Hepatocyte (in vitro differentiated cells): ENCODE measurements around the gene ZNF562. TPM values are rescaled to one million over a fixed set of nuclear protein-coding genes. Genes with fewer than 3 reads are reported as not detected.

Experiments
- DNase-seq: peaks from one replicate; pipeline ENCODE4 v3.0.0-alpha.2; 2016; ENCODE audit warnings: low spot score
- H2AFZ ChIP-seq: fragments of 200-600 bp; sonication (generic); 2 replicates; pipeline ENCODE4 v1.6.0; 2016; ENCODE audit warnings: antibody characterized with exemption, mild to moderate bottlenecking
- H3K27ac ChIP-seq: fragments of 200-600 bp; sonication (generic); 2 replicates; pipeline ENCODE4 v1.5.1; 2016; ENCODE audit warnings: mild to moderate bottlenecking
- H3K27me3 ChIP-seq: fragments of 200-600 bp; sonication (generic); 2 replicates; pipeline ENCODE4 v1.6.1; 2016
- H3K36me3 ChIP-seq: fragments of 200-600 bp; sonication (generic); replicated peaks from 2 replicates; pipeline ENCODE4 v1.5.1; 2016; ENCODE audit warnings: low read depth; ENCODE audit not compliant: insufficient read depth
- H3K4me1 ChIP-seq: fragments of 200-600 bp; sonication (generic); 2 replicates; pipeline ENCODE4 v1.5.1; 2016; ENCODE audit warnings: mild to moderate bottlenecking, moderate library complexity; ENCODE audit not compliant: insufficient read depth
- H3K4me2 ChIP-seq: fragments of 200-600 bp; sonication (generic); 2 replicates; pipeline ENCODE4 v1.6.0; 2016
- H3K4me3 ChIP-seq: fragments of 200-600 bp; sonication (generic); 2 replicates; pipeline ENCODE4 v1.5.1; 2016; ENCODE audit warnings: mild to moderate bottlenecking
- H3K79me2 ChIP-seq: fragments of 200-600 bp; sonication (generic); 2 replicates; pipeline ENCODE4 v1.6.0; 2017; ENCODE audit warnings: mild to moderate bottlenecking
- H3K9me2 ChIP-seq: fragments of 200-600 bp; sonication (generic); replicated peaks from 2 replicates; pipeline ENCODE4 v1.6.0; 2017; ENCODE audit warnings: mild to moderate bottlenecking; ENCODE audit not compliant: insufficient read depth
- H3K9me3 ChIP-seq: fragments of 200-600 bp; sonication (generic); 2 replicates; pipeline ENCODE4 v1.5.1; 2016; ENCODE audit warnings: low read depth, mild to moderate bottlenecking
- H4K20me1 ChIP-seq: fragments of 200-600 bp; sonication (generic); 2 replicates; pipeline ENCODE4 v1.6.0; 2016; ENCODE audit warnings: mild to moderate bottlenecking; ENCODE audit not compliant: insufficient read depth, poor library complexity, severe bottlenecking
- EZH2 ChIP-seq: fragments of 200-600 bp; sonication (generic); IDR thresholded peaks from 2 replicates; pipeline ENCODE4 v1.6.1; 2016; ENCODE audit warnings: antibody characterized with exemption, mild to moderate bottlenecking, borderline replicate concordance
- EZH2phosphoT487 ChIP-seq: fragments of 200-600 bp; sonication (generic); IDR thresholded peaks from one replicate; pipeline ENCODE4 v1.6.1; 2018; ENCODE audit warnings: antibody characterized with exemption, mild to moderate bottlenecking, low read depth, moderate library complexity; ENCODE audit not compliant: unreplicated experiment, severe bottlenecking
- WGBS: methylation state at CpG from one replicate; pipeline ENCODE4 v1.1.6; 2016; ENCODE audit warnings: low lambda C conversion rate; ENCODE audit errors: missing lambda C conversion rate; 5-methylcytosine and 5-hydroxymethylcytosine counted together
- polyA plus RNA-seq: library from polyadenylated mRNA; unstranded; fragments of >200 nt; fragmentation: Nextera tagmentation; extraction: Ambion mirVana; gene quantifications from 2 replicates; pipeline ENCODE4 v1.2.1, GENCODE V29; 2016
- total RNA-seq: library from RNA; depleted of rRNA; stranded (reverse); fragments of >200 nt; gene quantifications from 2 replicates; pipeline ENCODE4 v1.2.3, GENCODE V29; 2014
- TF ChIP-seq, protein P1 (sequence below): fragments of 200-600 bp; sonication (generic); IDR thresholded peaks from 2 replicates; pipeline ENCODE4 v1.5.1; 2016; ENCODE audit warnings: antibody characterized with exemption, mild to moderate bottlenecking; ENCODE audit not compliant: poor library complexity

The ZNF562 gene
- total and polyA plus RNA-seq, 2 experiments from 2014 or later: 0.87 to 0.94 TPM

DNA sequence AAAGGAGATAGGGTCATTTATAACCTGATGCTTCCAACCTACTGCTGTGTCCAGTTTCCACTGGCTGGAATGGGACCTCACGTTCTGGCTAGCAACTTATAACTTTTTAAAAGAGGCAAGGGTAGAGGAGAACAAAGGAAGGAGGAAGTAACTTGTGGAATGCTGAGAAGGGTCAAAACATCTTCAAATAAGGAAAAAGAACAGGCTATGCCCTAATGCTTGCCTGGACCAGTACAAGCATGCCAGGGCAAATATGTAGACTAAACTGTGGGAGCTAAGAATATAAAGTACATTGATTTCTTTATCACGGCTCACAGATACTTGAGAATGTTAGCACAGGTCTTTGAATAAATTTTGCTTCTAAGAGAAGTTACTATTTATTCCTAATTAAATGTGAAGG, 52.4 kb downstream of the ZNF562 start:
- WGBS: 58% methylated on average over 2 of the region's 2 CpGs
- no peak for TF ChIP-seq EZH2
- TF ChIP-seq, protein P1, sequence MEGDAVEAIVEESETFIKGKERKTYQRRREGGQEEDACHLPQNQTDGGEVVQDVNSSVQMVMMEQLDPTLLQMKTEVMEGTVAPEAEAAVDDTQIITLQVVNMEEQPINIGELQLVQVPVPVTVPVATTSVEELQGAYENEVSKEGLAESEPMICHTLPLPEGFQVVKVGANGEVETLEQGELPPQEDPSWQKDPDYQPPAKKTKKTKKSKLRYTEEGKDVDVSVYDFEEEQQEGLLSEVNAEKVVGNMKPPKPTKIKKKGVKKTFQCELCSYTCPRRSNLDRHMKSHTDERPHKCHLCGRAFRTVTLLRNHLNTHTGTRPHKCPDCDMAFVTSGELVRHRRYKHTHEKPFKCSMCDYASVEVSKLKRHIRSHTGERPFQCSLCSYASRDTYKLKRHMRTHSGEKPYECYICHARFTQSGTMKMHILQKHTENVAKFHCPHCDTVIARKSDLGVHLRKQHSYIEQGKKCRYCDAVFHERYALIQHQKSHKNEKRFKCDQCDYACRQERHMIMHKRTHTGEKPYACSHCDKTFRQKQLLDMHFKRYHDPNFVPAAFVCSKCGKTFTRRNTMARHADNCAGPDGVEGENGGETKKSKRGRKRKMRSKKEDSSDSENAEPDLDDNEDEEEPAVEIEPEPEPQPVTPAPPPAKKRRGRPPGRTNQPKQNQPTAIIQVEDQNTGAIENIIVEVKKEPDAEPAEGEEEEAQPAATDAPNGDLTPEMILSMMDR: no peak
- TF ChIP-seq EZH2phosphoT487: no peak
- no peak for DNase-seq

DNA sequence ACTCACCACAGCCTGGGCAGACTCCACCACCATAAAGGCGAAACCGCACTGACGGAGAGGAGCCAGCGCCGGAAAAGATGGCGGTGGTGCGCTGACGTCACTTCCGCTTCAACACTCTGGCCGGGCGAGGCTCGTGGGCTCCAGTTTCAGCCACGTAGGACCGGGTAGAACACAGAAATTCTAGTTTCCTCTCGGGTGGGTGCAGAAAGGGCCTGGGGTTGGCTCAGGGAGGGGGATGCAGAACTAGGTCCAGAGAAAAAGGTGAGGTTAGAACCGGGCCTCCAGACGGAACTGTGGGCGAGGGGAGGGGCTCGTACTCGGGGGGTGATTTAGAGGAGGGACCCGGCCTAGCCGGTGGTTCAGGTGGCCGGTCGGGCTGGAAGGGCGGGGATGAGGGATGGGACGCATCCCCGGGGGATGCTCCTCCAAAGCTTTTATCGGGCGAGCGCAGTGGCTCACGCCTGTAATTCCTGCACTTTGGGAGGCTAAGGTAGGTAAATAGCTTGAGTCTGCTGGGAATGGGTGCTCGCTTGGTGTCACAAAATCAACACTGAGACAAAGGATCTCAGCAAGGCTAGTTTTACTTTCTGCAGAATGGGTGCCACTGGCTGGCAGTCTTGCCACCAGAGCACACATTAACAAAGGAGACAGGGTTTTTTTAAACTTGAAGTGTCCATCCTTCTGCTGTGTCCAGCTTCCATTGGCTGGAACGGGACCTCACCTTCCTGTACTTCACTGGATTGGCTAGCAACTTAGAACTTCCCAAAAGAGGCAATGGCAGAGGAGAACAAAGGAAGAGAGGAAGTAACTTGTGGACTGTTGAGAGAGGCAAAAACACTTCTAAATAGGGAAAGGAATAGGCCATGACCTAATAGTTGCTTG, 53.5 kb downstream of the ZNF562 start, which contains the start of gene ZNF561:
Gene ZNF561 (minus strand): TSS at position 77 of the 882 bp plus-strand sequence. CDS start 1,776 bp downstream, outside the sequence.
- Histone ChIP-seq H3K4me2 (peak within 1 kb of the TSS; percentile 93), H2AFZ (peak within 1 kb of the TSS; percentile 94), H3K4me1 (peaks cover 12% of the 10 kb centered on the region), H3K36me3 (peaks cover under 1% of the 10 kb centered on the region), H3K27ac (peak within 1 kb of the TSS; percentile 100), H4K20me1 (no peaks in the 10 kb centered on the region), H3K27me3 (no peaks in the 10 kb centered on the region), H3K4me3 (peak within 1 kb of the TSS; percentile 76), H3K79me2 (peaks cover 49% of the 10 kb centered on the region), H3K9me3 (no peaks in the 10 kb centered on the region), H3K9me2 (no peaks in the 10 kb centered on the region)
- TF ChIP-seq, protein P1: no peak
- no peak for TF ChIP-seq EZH2phosphoT487
- no peak for TF ChIP-seq EZH2
- DNase-seq: peak; percentile 94
- under 1% methylated on average over 23 of the region's 33 CpGs for WGBS

More for the DNA sequence above, 52.4 kb downstream of the ZNF562 start:
- Histone ChIP-seq H4K20me1 (no peaks in the 10 kb centered on the region), H3K4me3 (no peak overlapping the region), H3K27ac (peak overlapping the region; percentile 100), H3K9me3 (no peaks in the 10 kb centered on the region), H3K27me3 (no peaks in the 10 kb centered on the region), H3K4me2 (peak overlapping the region; percentile 93), H2AFZ (no peak overlapping the region), H3K36me3 (no peaks in the 10 kb centered on the region), H3K4me1 (peaks cover 12% of the 10 kb centered on the region), H3K79me2 (peaks cover 49% of the 10 kb centered on the region), H3K9me2 (no peaks in the 10 kb centered on the region)

DNA sequence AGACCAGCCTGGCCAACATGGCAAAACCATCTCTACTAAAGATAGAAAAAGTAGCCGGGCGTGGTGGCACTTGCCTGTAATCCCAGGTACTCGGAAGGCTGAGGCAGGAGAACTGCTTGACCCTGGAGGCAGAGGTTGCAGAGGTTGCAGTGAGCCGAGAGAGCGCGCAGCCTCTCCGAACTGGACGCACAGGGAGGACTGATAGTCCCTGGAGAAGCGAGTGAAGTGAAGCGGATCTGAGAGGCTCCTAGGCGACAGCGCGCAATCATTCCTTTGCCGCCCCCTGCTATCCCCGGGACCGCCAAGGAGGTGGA, 54.1 kb downstream of the ZNF562 start:
- no peaks in the 10 kb centered on the region for H3K27me3 ChIP-seq
- H3K36me3 ChIP-seq: peaks cover 6% of the 10 kb centered on the region
- H4K20me1 ChIP-seq: no peaks in the 10 kb centered on the region
- peak overlapping the region; percentile 100 for H3K27ac ChIP-seq
- peak overlapping the region; percentile 94 for H2AFZ ChIP-seq
- H3K4me3 ChIP-seq: peak overlapping the region; percentile 76
- 2% methylated on average over 16 of the region's 16 CpGs for WGBS
- peaks cover 49% of the 10 kb centered on the region for H3K79me2 ChIP-seq
- H3K9me3 ChIP-seq: no peaks in the 10 kb centered on the region
- peaks cover 12% of the 10 kb centered on the region for H3K4me1 ChIP-seq
- no peaks in the 10 kb centered on the region for H3K9me2 ChIP-seq
- TF ChIP-seq EZH2 (no peak), EZH2phosphoT487 (no peak)
- TF ChIP-seq, protein P1: no peak
- H3K4me2 ChIP-seq: peak overlapping the region; percentile 93
- no peak for DNase-seq
